ENCODE measurements around the gene WBP1. TPM values are rescaled to one million over a fixed set of nuclear protein-coding genes. Genes with fewer than 3 reads are reported as not detected.

WBP1 gene
- total RNA-seq, 1 experiment from 2014 or later, result 66.0 TPM

GRCh38 chr2:74496997-74497776 is 38.9 kb downstream of the WBP1 start:
- Mint-ChIP-seq H3K36me3 (peaks cover 19% of the 10 kb centered on the region), H3K27me3 (ENCODE audit: low read depth) (peaks cover 81% of the 10 kb centered on the region), H3K9me3 (no peaks in the 10 kb centered on the region), H3K27ac (no peak overlapping the region), H3K4me1 (peaks cover 37% of the 10 kb centered on the region), H3K4me3 (peak overlapping the region; percentile 79)
- ATAC-seq (no peak), DNase-seq (ENCODE audit: low spot score) (no peak)
- CTCF ChIA-PET, result interaction anchor here (0.8 to 1.9 kb wide), 4 partner anchors 14 to 149 kb away, joined by 3 to 7 read pairs (median 3); partner anchors contain the start of genes CCDC142, TTC31 and WBP1
- POLR2A ChIA-PET, result interaction anchor here (1.0 kb wide), 1 partner anchor 19 kb away, joined by 3 read pairs; no protein-coding TSS in a partner anchor
- no peak for TF ChIP-seq MYBL2 (CRISPR knock-in tag; IDR thresholded peaks at IDR 0.05)
- no peak for TF ChIP-seq CDX4 (CRISPR knock-in tag; IDR thresholded peaks at IDR 0.05; ENCODE audit: borderline replicate concordance)

GRCh38 chr2:74497777-74498499 is 39.7 kb downstream of the WBP1 start:
- ChIA-PET POLR2A (interaction anchor here (1.0 to 1.5 kb wide), 2 partner anchors 15 to 18 kb away, joined by 3 to 4 read pairs; partner anchors contain the start of genes CCDC142 and TTC31), CTCF (interaction anchor here (0.8 to 4.1 kb wide), 6 partner anchors 8 to 149 kb away, joined by 3 to 18 read pairs (median 3); partner anchors contain the start of genes CCDC142, TTC31 and WBP1)
- Mint-ChIP-seq H3K4me1 (peaks cover 43% of the 10 kb centered on the region), H3K27me3 (ENCODE audit: low read depth) (peaks cover 88% of the 10 kb centered on the region), H3K27ac (no peak overlapping the region), H3K9me3 (no peaks in the 10 kb centered on the region), H3K4me3 (peak overlapping the region; percentile 79), H3K36me3 (peaks cover 12% of the 10 kb centered on the region)
- DNase-seq (ENCODE audit: low spot score) (peak; percentile 71), ATAC-seq (peak; percentile 13)
- 0 out of 2 replicates have a peak, but pooled peaks have one; percentile 36 for TF ChIP-seq JUN (CRISPR knock-in tag; IDR thresholded peaks at IDR 0.05)
- TF ChIP-seq NFE2L1 (CRISPR knock-in tag; IDR thresholded peaks at IDR 0.05), result peak; percentile 80; the same call in 1 of the 2 replicates
- TF ChIP-seq MYBL2 (CRISPR knock-in tag; IDR thresholded peaks at IDR 0.05), result peak; percentile 64; the same call in 1 of the 2 replicates
- TF ChIP-seq FOXP1 (CRISPR knock-in tag; IDR thresholded peaks at IDR 0.05; ENCODE audit: borderline replicate concordance), result peak; percentile 72; the same call in 1 of the 2 replicates
- no peak for TF ChIP-seq ZNF121 (CRISPR knock-in tag; IDR thresholded peaks at IDR 0.05)
- TF ChIP-seq ZBTB21 (CRISPR knock-in tag; IDR thresholded peaks at IDR 0.05; ENCODE audit: borderline replicate concordance), result peak; percentile 78; the same call in 1 of the 2 replicates
- TF ChIP-seq SMAD4 (CRISPR knock-in tag; IDR thresholded peaks at IDR 0.05), result no peak
- peak; percentile 67; the same call in 1 of the 2 replicates for TF ChIP-seq ETV6 (CRISPR knock-in tag; IDR thresholded peaks at IDR 0.05)
- TF ChIP-seq HMGA2 (CRISPR knock-in tag; IDR thresholded peaks at IDR 0.05), result no peak
- no peak for TF ChIP-seq CREM (CRISPR knock-in tag; IDR thresholded peaks at IDR 0.05)
- no peak for TF ChIP-seq MXD4 (CRISPR knock-in tag; IDR thresholded peaks at IDR 0.05; ENCODE audit: borderline replicate concordance)
- TF ChIP-seq USF1 (CRISPR knock-in tag; IDR thresholded peaks at IDR 0.05), result peak; percentile 43; the same call in 1 of the 2 replicates
- TF ChIP-seq HMGXB4 (CRISPR knock-in tag; IDR thresholded peaks at IDR 0.05), result peak; percentile 60; the same call in 1 of the 2 replicates
- 0 out of 2 replicates have a peak, but pooled peaks have one; percentile 80 for TF ChIP-seq ZBTB43 (CRISPR knock-in tag; IDR thresholded peaks at IDR 0.05)
- no peak; the same call in 1 of the 2 replicates for TF ChIP-seq TCF7 (CRISPR knock-in tag; IDR thresholded peaks at IDR 0.05; ENCODE audit: low read depth)
- TF ChIP-seq E2F5 (CRISPR knock-in tag; IDR thresholded peaks at IDR 0.05), result 0 out of 2 replicates have a peak, but pooled peaks have one; percentile 36
- 0 out of 2 replicates have a peak, but pooled peaks have one; percentile 36 for TF ChIP-seq E2F4 (CRISPR knock-in tag; IDR thresholded peaks at IDR 0.05; ENCODE audit: borderline replicate concordance, low read depth)
- no peak for TF ChIP-seq SOX15 (CRISPR knock-in tag; IDR thresholded peaks at IDR 0.05)
- peak; percentile 86; the same call in 1 of the 2 replicates for TF ChIP-seq AFF4 (CRISPR knock-in tag; IDR thresholded peaks at IDR 0.05; ENCODE audit: borderline replicate concordance)
- TF ChIP-seq CREB1 (CRISPR knock-in tag; IDR thresholded peaks at IDR 0.05), result no peak
